ENCODE results near the gene RARRES2.

The RARRES2 gene

GRCh38 chr7:150361807-150362621 is 20.6 kb upstream of the RARRES2 start:
- Histone ChIP-seq H3K36me3 (ENCODE audit: control insufficient read depth, insufficient read depth, low read length) (no peaks in the 10 kb centered on the region), H3K4me1 (ENCODE audit: control insufficient read depth, insufficient read depth, low read length, poor library complexity, severe bottlenecking) (peaks cover 9% of the 10 kb centered on the region), H3K27ac (ENCODE audit: insufficient read depth, low read length, poor library complexity, severe bottlenecking) (no peak overlapping the region), H3K9me3 (ENCODE audit: control insufficient read depth, low read length) (no peaks in the 10 kb centered on the region), H3K4me3 (ENCODE audit: insufficient read depth, low read depth, low read length, poor library complexity, severe bottlenecking) (no peak overlapping the region), H3K27me3 (replicated peaks; ENCODE audit: control insufficient read depth, insufficient read depth, low read length, poor library complexity, severe bottlenecking) (no peaks in the 10 kb centered on the region)
- no peak for DNase-seq

- Histone ChIP-seq H3K27ac (ENCODE audit: insufficient read depth, low read length, poor library complexity, severe bottlenecking) (no peak overlapping the region), H3K36me3 (ENCODE audit: control insufficient read depth, insufficient read depth, low read length) (no peaks in the 10 kb centered on the region), H3K27me3 (replicated peaks; ENCODE audit: control insufficient read depth, insufficient read depth, low read length, poor library complexity, severe bottlenecking) (no peaks in the 10 kb centered on the region), H3K4me3 (ENCODE audit: insufficient read depth, low read depth, low read length, poor library complexity, severe bottlenecking) (no peak overlapping the region), H3K9me3 (ENCODE audit: control insufficient read depth, low read length) (no peaks in the 10 kb centered on the region), H3K4me1 (ENCODE audit: control insufficient read depth, insufficient read depth, low read length, poor library complexity, severe bottlenecking) (peaks cover 14% of the 10 kb centered on the region)
- no peak for DNase-seq
Observed at GRCh38 chr7:150361402-150361801, 20.0 kb upstream of the RARRES2 start.

- no peak for DNase-seq
- Histone ChIP-seq H3K4me1 (ENCODE audit: control insufficient read depth, insufficient read depth, low read length, poor library complexity, severe bottlenecking) (peaks cover 16% of the 10 kb centered on the region), H3K9me3 (ENCODE audit: control insufficient read depth, low read length) (no peaks in the 10 kb centered on the region)
Observed at GRCh38 chr7:150360363-150361058, 19.1 kb upstream of the RARRES2 start.

GRCh38 chr7:150359622-150360362 is 18.4 kb upstream of the RARRES2 start:
- no peak overlapping the region for H3K27ac ChIP-seq (ENCODE audit: insufficient read depth, low read length, poor library complexity, severe bottlenecking)
- no peaks in the 10 kb centered on the region for H3K36me3 ChIP-seq (ENCODE audit: control insufficient read depth, insufficient read depth, low read length)
- peaks cover 16% of the 10 kb centered on the region for H3K4me1 ChIP-seq (ENCODE audit: control insufficient read depth, insufficient read depth, low read length, poor library complexity, severe bottlenecking)
- DNase-seq: no peak
- no peaks in the 10 kb centered on the region for H3K27me3 ChIP-seq (replicated peaks; ENCODE audit: control insufficient read depth, insufficient read depth, low read length, poor library complexity, severe bottlenecking)
- H3K4me3 ChIP-seq (ENCODE audit: insufficient read depth, low read depth, low read length, poor library complexity, severe bottlenecking): no peak overlapping the region
- no peaks in the 10 kb centered on the region for H3K9me3 ChIP-seq (ENCODE audit: control insufficient read depth, low read length)

More at GRCh38 chr7:150360363-150361058, 19.1 kb upstream of the RARRES2 start:
- Histone ChIP-seq H3K36me3 (ENCODE audit: control insufficient read depth, insufficient read depth, low read length) (no peaks in the 10 kb centered on the region), H3K4me3 (ENCODE audit: insufficient read depth, low read depth, low read length, poor library complexity, severe bottlenecking) (no peak overlapping the region), H3K27me3 (replicated peaks; ENCODE audit: control insufficient read depth, insufficient read depth, low read length, poor library complexity, severe bottlenecking) (no peaks in the 10 kb centered on the region), H3K27ac (ENCODE audit: insufficient read depth, low read length, poor library complexity, severe bottlenecking) (no peak overlapping the region)

- no peak for DNase-seq
- Histone ChIP-seq H3K4me3 (ENCODE audit: insufficient read depth, low read depth, low read length, poor library complexity, severe bottlenecking) (no peak overlapping the region), H3K27me3 (replicated peaks; ENCODE audit: control insufficient read depth, insufficient read depth, low read length, poor library complexity, severe bottlenecking) (no peaks in the 10 kb centered on the region), H3K4me1 (ENCODE audit: control insufficient read depth, insufficient read depth, low read length, poor library complexity, severe bottlenecking) (peaks cover 16% of the 10 kb centered on the region), H3K9me3 (ENCODE audit: control insufficient read depth, low read length) (no peaks in the 10 kb centered on the region), H3K36me3 (ENCODE audit: control insufficient read depth, insufficient read depth, low read length) (no peaks in the 10 kb centered on the region), H3K27ac (ENCODE audit: insufficient read depth, low read length, poor library complexity, severe bottlenecking) (no peak overlapping the region)
Observed at GRCh38 chr7:150358988-150359621, 17.7 kb upstream of the RARRES2 start.

- no peaks in the 10 kb centered on the region for H3K9me3 ChIP-seq (ENCODE audit: control insufficient read depth, low read length)
- H3K27ac ChIP-seq (ENCODE audit: insufficient read depth, low read length, poor library complexity, severe bottlenecking): no peak overlapping the region
- H3K4me3 ChIP-seq (ENCODE audit: insufficient read depth, low read depth, low read length, poor library complexity, severe bottlenecking): no peak overlapping the region
- H3K36me3 ChIP-seq (ENCODE audit: control insufficient read depth, insufficient read depth, low read length): no peaks in the 10 kb centered on the region
- H3K4me1 ChIP-seq (ENCODE audit: control insufficient read depth, insufficient read depth, low read length, poor library complexity, severe bottlenecking): peaks cover 16% of the 10 kb centered on the region
- no peak for DNase-seq
- no peaks in the 10 kb centered on the region for H3K27me3 ChIP-seq (replicated peaks; ENCODE audit: control insufficient read depth, insufficient read depth, low read length, poor library complexity, severe bottlenecking)
Observed at GRCh38 chr7:150358433-150358832, 17.0 kb upstream of the RARRES2 start.

GRCh38 chr7:150357771-150358427 is 16.5 kb upstream of the RARRES2 start:
- H3K27ac ChIP-seq (ENCODE audit: insufficient read depth, low read length, poor library complexity, severe bottlenecking): peak overlapping the region; percentile 24
- no peaks in the 10 kb centered on the region for H3K27me3 ChIP-seq (replicated peaks; ENCODE audit: control insufficient read depth, insufficient read depth, low read length, poor library complexity, severe bottlenecking)
- H3K9me3 ChIP-seq (ENCODE audit: control insufficient read depth, low read length): no peaks in the 10 kb centered on the region
- H3K36me3 ChIP-seq (ENCODE audit: control insufficient read depth, insufficient read depth, low read length): no peaks in the 10 kb centered on the region
- peaks cover 16% of the 10 kb centered on the region for H3K4me1 ChIP-seq (ENCODE audit: control insufficient read depth, insufficient read depth, low read length, poor library complexity, severe bottlenecking)
- DNase-seq: no peak
- H3K4me3 ChIP-seq (ENCODE audit: insufficient read depth, low read depth, low read length, poor library complexity, severe bottlenecking): no peak overlapping the region

- DNase-seq: peak; percentile 38 to 54 (median 49)
- Histone ChIP-seq H3K36me3 (ENCODE audit: control insufficient read depth, insufficient read depth, low read length) (no peaks in the 10 kb centered on the region), H3K4me3 (ENCODE audit: insufficient read depth, low read depth, low read length, poor library complexity, severe bottlenecking) (no peak overlapping the region), H3K27me3 (replicated peaks; ENCODE audit: control insufficient read depth, insufficient read depth, low read length, poor library complexity, severe bottlenecking) (no peaks in the 10 kb centered on the region), H3K27ac (ENCODE audit: insufficient read depth, low read length, poor library complexity, severe bottlenecking) (peak overlapping the region; percentile 24), H3K4me1 (ENCODE audit: control insufficient read depth, insufficient read depth, low read length, poor library complexity, severe bottlenecking) (peaks cover 16% of the 10 kb centered on the region), H3K9me3 (ENCODE audit: control insufficient read depth, low read length) (no peaks in the 10 kb centered on the region)
Observed at GRCh38 chr7:150357270-150357669, 15.8 kb upstream of the RARRES2 start.

GRCh38 chr7:150356265-150356897 is 15.0 kb upstream of the RARRES2 start:
- Histone ChIP-seq H3K27ac (ENCODE audit: insufficient read depth, low read length, poor library complexity, severe bottlenecking) (no peak overlapping the region), H3K36me3 (ENCODE audit: control insufficient read depth, insufficient read depth, low read length) (no peaks in the 10 kb centered on the region), H3K27me3 (replicated peaks; ENCODE audit: control insufficient read depth, insufficient read depth, low read length, poor library complexity, severe bottlenecking) (no peaks in the 10 kb centered on the region), H3K4me1 (ENCODE audit: control insufficient read depth, insufficient read depth, low read length, poor library complexity, severe bottlenecking) (peaks cover 16% of the 10 kb centered on the region), H3K4me3 (ENCODE audit: insufficient read depth, low read depth, low read length, poor library complexity, severe bottlenecking) (no peak overlapping the region), H3K9me3 (ENCODE audit: control insufficient read depth, low read length) (no peaks in the 10 kb centered on the region)
- no peak for DNase-seq

Measured in effector memory CD4-positive, alpha-beta T cell (primary cell).